Prostate gland (tissue), 2 donors: ENCODE results near the gene HIGD1A.

Experiments
- POLR2AphosphoS5 ChIP-seq: sonication (generic); formaldehyde crosslinking; IDR thresholded peaks from one replicate; pipeline ENCODE4 v1.6.1; 2017; ENCODE audit warnings: antibody characterized with exemption
- TF ChIP-seq, protein P1 (sequence below), 4 experiments: fragments of 200-600 bp in 2 of 4; fragments of 450-650 bp in 2 of 4; sonication (generic) in 2 of 4; IDR thresholded peaks; 1 replicate in 3 of 4; 2 replicates in 1 of 4; pipeline ENCODE4 v1.5.1; 2016 to 2019; ENCODE audit warnings: antibody characterized with exemption in 4 of 4, mild to moderate bottlenecking in 2 of 4, moderate library complexity in 2 of 4

- TF ChIP-seq, protein P1, sequence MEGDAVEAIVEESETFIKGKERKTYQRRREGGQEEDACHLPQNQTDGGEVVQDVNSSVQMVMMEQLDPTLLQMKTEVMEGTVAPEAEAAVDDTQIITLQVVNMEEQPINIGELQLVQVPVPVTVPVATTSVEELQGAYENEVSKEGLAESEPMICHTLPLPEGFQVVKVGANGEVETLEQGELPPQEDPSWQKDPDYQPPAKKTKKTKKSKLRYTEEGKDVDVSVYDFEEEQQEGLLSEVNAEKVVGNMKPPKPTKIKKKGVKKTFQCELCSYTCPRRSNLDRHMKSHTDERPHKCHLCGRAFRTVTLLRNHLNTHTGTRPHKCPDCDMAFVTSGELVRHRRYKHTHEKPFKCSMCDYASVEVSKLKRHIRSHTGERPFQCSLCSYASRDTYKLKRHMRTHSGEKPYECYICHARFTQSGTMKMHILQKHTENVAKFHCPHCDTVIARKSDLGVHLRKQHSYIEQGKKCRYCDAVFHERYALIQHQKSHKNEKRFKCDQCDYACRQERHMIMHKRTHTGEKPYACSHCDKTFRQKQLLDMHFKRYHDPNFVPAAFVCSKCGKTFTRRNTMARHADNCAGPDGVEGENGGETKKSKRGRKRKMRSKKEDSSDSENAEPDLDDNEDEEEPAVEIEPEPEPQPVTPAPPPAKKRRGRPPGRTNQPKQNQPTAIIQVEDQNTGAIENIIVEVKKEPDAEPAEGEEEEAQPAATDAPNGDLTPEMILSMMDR (IDR thresholded peaks at IDR 0.05), result no peak
- no peak for TF ChIP-seq POLR2AphosphoS5
Observed at GRCh38 chr3:42814246-42814645, 10.0 kb upstream of the HIGD1A start.
